NCI-H2107 treated with DMSO at 0.1 percent for 48 hours (cell line): ENCODE results near the gene MANBA.
"Not testable (repeated sequence)": the region's sequence is repeated elsewhere in the genome, so short reads cannot be mapped to it uniquely, and the experiment has no call there.

ENCODE experiments used
- DNase-seq: peaks from one replicate; lab custom pipeline; 2025; ENCODE audit not compliant: unreplicated experiment; lab: John Stamatoyannopoulos, UW

The MANBA gene

GRCh38 chr4:102725229-102725628, 35.5 kb downstream of the MANBA start:
- DNase-seq, result no peak

DNA sequence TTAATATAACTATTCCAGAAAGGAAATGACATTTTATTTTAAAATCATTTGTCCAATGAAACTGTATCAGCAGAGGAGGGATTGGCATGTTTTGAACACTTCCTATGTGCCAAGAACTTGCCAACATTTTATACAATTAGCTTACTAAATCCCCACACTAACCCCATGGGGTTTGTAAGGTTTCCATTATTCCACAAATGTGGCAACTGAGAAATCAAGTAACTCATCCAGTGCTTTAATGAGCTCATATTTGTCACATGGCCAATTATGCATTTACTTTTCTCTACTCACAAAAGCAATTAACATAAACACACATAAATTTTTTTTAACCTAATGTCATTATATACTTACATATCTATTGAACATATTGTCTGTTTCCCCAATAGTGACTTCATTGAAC, 37.3 kb downstream of the MANBA start:
- no peak for DNase-seq

GRCh38 chr4:102722740-102723139, 38.0 kb downstream of the MANBA start:
- DNase-seq, result no peak

GRCh38 chr4:102718833-102719575, 41.8 kb downstream of the MANBA start:
- DNase-seq, result not testable (repeated sequence)

- no peak for DNase-seq
These were observed 43.2 kb downstream of the MANBA start for GRCh38 chr4:102717448-102718092.

GRCh38 chr4:102715057-102715456, 45.7 kb downstream of the MANBA start:
- no peak for DNase-seq

DNA sequence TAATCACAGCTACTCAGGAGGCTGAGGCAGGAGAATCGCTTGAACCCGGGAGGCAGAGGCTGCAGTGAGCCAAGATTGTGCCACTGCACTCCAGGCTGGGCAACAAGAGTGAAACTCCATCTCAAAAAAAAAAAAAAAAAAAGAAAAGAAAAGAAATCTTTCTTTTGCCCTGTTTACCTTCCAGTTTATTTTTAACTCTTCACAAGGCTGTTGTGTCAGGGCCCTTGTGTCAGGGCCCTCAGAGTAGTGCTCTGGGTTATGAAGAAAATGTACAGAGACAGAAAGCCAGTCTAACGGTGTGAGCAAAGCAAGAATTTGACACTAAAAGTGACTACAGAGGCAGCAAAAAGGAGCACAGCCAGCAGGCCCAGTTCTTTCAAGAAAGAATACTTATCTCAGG, 47.0 kb downstream of the MANBA start:
- not testable (repeated sequence) for DNase-seq

- DNase-seq, result no peak
These were observed 47.7 kb downstream of the MANBA start for GRCh38 chr4:102713096-102713495.

- DNase-seq, result no peak
These were observed 49.8 kb downstream of the MANBA start for GRCh38 chr4:102710986-102711385.

- not testable (repeated sequence) for DNase-seq
These were observed 51.7 kb downstream of the MANBA start for GRCh38 chr4:102709060-102709459.

DNA sequence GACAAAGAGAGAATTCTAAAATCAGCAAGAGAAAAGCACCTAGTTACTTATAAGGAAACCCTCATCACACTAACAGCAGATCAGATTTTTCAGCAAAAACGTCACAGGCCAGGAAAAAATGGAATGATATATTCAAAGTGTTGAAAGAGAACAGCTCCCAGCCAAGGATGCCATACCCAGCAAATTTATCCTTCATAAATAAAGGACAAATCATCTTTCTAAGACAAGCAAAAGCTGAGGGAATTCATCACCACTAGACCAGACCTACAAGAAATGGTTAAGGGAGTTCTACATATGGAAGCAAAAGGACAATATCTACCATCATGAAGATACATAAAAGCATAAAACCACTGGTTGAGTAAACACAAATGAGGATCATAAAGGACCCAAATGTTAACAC, 53.6 kb downstream of the MANBA start:
- no peak for DNase-seq

DNA sequence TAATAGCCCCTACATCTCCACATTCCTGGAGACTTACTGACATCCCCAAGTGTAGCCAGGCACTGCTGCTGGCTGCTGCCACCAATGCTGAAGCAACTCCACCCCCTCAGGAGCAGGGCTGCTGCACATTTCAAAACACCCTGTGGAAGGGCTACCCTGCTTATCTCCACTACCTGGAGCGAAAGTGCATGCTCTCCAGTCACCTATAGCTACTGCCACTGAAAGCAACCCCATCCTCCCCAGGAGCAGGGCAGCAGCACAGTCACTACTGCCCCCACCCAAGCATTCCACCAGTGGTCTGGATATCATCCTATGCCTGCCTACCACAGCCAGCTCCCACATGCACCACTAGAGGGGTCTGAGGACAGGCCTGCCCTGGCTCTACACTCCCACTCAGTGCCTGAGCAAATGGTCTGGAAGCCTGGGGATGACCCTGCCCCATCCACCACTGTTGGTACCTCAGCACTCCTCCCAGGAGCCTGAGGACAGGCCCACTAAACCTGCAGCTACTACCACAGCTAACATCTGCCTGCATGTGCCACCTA, 55.3 kb downstream of the MANBA start:
- no peak for DNase-seq

DNA sequence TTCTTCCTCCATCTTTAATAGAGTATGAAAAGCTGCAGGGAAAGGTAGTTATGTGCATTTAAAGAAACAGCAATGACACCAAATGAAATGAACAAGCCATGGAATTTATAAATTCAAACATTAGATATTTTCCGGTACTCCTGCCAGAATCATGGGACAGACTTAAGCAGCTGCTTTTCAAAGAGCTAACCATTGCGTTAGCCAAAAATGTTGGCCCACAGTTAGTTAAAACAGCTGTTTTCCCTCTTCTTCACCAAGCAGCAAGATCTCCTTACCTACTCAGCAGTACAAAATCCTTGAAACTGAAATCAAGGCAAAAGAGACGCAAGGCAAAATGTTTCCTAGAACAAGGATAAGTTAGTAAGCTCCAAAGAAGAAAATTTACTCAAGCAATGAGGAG, 64.0 kb downstream of the MANBA start:
- no peak for DNase-seq

DNA sequence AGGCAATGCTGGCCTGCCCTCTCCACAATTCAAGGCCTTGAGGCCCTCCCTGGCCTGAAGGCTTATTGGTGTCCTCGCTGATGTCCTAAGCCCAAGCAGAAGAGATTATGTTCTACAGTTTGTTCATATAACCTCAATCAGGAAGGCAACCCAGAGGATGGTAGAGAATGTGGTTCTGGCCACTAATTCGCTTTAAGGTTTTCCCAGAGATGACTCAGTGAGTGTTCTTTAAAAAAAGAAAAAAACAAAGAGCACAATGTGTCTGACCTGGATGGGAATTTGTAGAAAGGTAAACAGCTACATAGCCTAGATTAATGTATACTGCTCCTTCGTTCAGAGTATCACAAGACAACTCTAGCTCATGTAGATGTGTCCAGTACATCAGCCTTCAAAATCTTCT, 66.0 kb downstream of the MANBA start:
- DNase-seq, result no peak

DNA sequence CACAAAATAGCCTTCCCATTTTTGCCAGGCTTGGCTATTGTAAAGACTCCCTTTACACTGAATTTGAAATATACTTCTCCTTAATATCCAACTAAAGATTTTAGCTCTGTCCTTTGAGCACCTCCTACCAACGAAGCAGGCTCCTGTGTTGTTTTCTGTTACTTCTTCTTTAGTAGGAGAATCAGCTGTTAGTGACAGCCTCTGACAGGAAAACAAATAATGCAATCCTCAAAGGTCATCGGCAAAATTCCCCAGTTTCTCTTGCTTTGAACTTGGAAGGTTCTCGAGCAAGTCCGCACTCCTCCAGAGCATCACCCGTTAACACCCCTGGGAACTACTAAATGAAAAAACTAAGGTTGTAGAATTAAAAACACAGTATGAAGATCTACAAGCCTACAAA, 66.9 kb downstream of the MANBA start:
- DNase-seq, result no peak

- DNase-seq, result no peak
These were observed 67.4 kb downstream of the MANBA start for GRCh38 chr4:102693262-102693850.

- no peak for DNase-seq
These were observed 68.3 kb downstream of the MANBA start for GRCh38 chr4:102692474-102692873.

DNA sequence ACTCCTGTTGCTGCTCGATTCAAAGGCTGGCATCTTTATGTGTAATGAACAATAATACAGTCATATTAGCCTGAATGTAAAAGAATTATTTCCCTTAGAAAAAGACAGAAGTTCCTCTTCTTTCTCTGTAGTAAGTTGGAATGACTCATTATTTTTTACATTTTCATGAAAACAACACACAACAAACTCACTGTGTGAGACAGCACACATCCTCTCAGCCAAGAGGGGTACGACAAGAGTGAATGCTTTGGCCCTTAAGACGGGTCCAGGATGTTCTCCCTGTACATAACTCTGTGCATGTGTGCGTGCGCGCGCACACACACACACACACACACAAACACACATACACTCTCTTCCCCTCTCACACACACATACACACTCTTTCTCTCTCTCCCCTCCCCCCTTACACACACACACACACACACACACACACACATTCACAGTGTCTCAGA, 72.8 kb downstream of the MANBA start:
- no peak for DNase-seq

DNA sequence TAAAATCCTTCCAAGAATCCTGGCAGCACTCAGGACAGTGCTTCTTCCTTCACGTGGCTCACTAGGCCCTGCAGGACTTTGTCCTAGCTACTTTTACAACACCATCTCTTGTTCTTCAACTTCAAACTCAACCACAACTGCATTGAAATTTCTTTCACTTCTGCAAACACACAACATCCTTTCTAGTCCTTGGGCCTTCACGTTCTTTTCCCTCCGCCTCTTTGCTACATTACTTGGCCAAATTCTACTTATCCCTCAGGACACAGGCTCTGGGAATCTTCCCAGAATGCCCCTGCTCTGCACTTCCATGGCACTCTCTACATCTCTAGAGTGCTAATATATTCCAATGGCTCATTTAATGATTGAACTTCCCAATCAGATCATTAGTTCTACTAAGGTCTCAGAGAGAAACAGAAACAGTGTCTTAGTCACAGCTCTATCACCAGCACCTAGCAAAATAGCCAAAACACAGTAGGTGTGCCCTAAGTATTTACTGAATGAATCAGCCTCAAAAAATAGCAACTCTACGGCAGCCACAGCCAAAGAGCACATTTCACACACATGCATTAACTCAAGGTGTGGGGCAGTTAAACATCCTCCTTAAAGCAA, 73.3 kb downstream of the MANBA start:
- DNase-seq, result no peak

- no peak for DNase-seq
These were observed 75.0 kb downstream of the MANBA start for GRCh38 chr4:102685768-102686167.

- DNase-seq, result no peak
These were observed 76.1 kb downstream of the MANBA start for GRCh38 chr4:102684610-102685052.
